Mesothelial cell of epicardium (in vitro differentiated cells): Measurements from ENCODE around the gene LAMB3. TPM values are rescaled to one million over a fixed set of nuclear protein-coding genes. Genes with fewer than 3 reads are reported as not detected.

Experiments
- DNase-seq, 2 experiments: peaks; one replicate each; pipeline ENCODE4 v3.0.0; 2021; ENCODE audit warnings: low spot score in 2 of 2; ENCODE audit not compliant: unreplicated experiment in 2 of 2
- H3K27ac Mint-ChIP-seq: 2 replicates; pipeline ENCODE4 v1.8.0; 2021; ENCODE audit warnings: mixed read lengths
- H3K27me3 Mint-ChIP-seq: 2 replicates; pipeline ENCODE4 v1.8.0; 2021; ENCODE audit warnings: low read depth, mixed read lengths
- H3K36me3 Mint-ChIP-seq: 2 replicates; pipeline ENCODE4 v1.8.0; 2021; ENCODE audit warnings: mixed read lengths
- H3K4me1 Mint-ChIP-seq: 2 replicates; pipeline ENCODE4 v1.8.0; 2021; ENCODE audit warnings: mixed read lengths
- H3K4me3 Mint-ChIP-seq: 2 replicates; pipeline ENCODE4 v1.8.0; 2021; ENCODE audit warnings: mild to moderate bottlenecking, moderate library complexity, mixed read lengths
- H3K9me3 Mint-ChIP-seq: 2 replicates; pipeline ENCODE4 v1.8.0; 2021; ENCODE audit warnings: mixed read lengths
- total RNA-seq: library from RNA; stranded (reverse); gene quantifications from 3 replicates; pipeline ENCODE4 v1.2.1, GENCODE V29; 2021
- TF ChIP-seq, protein P1 (sequence below): fragments of 200-600 bp; sonication (generic); IDR thresholded peaks from one replicate; pipeline ENCODE4 v1.5.0; 2021; ENCODE audit warnings: antibody characterized with exemption; ENCODE audit not compliant: unreplicated experiment

LAMB3 gene
- total RNA-seq, 1 donor from 2014 or later, result 34.7 TPM

DNA sequence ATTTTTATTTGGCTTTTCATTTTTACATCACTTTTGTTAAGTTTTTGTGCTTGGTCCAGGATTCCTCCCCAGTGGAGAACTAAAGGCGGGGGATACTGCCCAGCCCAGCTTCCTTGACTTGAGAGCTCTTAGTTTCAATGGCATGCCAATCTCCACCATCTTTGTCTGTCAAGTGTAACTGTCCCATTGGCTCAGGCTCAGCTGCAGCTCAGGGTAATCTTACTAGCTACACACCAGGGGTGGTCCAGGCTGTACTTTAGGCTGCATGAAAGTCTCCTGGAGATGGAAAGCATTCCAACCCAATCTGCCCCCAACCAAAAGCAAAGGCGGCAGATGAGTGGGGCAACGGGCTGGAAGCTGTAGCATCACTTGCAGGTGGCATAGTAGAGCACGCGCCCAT is 37.3 kb downstream of the LAMB3 start:
- TF ChIP-seq, protein P1, sequence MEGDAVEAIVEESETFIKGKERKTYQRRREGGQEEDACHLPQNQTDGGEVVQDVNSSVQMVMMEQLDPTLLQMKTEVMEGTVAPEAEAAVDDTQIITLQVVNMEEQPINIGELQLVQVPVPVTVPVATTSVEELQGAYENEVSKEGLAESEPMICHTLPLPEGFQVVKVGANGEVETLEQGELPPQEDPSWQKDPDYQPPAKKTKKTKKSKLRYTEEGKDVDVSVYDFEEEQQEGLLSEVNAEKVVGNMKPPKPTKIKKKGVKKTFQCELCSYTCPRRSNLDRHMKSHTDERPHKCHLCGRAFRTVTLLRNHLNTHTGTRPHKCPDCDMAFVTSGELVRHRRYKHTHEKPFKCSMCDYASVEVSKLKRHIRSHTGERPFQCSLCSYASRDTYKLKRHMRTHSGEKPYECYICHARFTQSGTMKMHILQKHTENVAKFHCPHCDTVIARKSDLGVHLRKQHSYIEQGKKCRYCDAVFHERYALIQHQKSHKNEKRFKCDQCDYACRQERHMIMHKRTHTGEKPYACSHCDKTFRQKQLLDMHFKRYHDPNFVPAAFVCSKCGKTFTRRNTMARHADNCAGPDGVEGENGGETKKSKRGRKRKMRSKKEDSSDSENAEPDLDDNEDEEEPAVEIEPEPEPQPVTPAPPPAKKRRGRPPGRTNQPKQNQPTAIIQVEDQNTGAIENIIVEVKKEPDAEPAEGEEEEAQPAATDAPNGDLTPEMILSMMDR, result no peak
- Mint-ChIP-seq H3K9me3 (no peaks in the 10 kb centered on the region), H3K27ac (no peak overlapping the region), H3K36me3 (peaks cover 13% of the 10 kb centered on the region), H3K27me3 (peaks cover 2% of the 10 kb centered on the region), H3K4me3 (no peak overlapping the region), H3K4me1 (peaks cover 1% of the 10 kb centered on the region)
- no peak for DNase-seq

DNA sequence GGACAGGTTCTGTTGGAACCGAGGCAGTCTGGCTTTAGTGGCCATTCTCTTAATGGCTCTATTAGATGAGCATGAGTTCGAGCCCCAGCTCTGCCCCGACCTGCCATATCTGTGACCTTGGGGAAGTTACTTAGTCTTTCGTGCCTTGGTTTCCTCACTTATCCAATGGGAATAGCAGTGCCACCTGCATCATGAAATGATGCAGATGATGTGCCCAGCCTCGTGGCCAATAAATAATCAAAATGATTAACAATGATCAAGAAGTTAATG is 38.1 kb downstream of the LAMB3 start:
- Mint-ChIP-seq H3K36me3 (peaks cover 13% of the 10 kb centered on the region), H3K27me3 (peaks cover 2% of the 10 kb centered on the region), H3K4me3 (no peak overlapping the region), H3K4me1 (no peaks in the 10 kb centered on the region), H3K27ac (no peak overlapping the region), H3K9me3 (no peaks in the 10 kb centered on the region)
- DNase-seq, result no peak
- TF ChIP-seq, protein P1, result no peak

GRCh38 chr1:209613400-209614150 is 38.6 kb downstream of the LAMB3 start:
- H3K4me3 Mint-ChIP-seq, result no peak overlapping the region
- TF ChIP-seq, protein P1, result no peak
- peaks cover 13% of the 10 kb centered on the region for H3K36me3 Mint-ChIP-seq
- no peak for DNase-seq
- no peaks in the 10 kb centered on the region for H3K9me3 Mint-ChIP-seq
- H3K27me3 Mint-ChIP-seq, result peaks cover 2% of the 10 kb centered on the region
- H3K4me1 Mint-ChIP-seq, result no peaks in the 10 kb centered on the region
- H3K27ac Mint-ChIP-seq, result no peak overlapping the region

DNA sequence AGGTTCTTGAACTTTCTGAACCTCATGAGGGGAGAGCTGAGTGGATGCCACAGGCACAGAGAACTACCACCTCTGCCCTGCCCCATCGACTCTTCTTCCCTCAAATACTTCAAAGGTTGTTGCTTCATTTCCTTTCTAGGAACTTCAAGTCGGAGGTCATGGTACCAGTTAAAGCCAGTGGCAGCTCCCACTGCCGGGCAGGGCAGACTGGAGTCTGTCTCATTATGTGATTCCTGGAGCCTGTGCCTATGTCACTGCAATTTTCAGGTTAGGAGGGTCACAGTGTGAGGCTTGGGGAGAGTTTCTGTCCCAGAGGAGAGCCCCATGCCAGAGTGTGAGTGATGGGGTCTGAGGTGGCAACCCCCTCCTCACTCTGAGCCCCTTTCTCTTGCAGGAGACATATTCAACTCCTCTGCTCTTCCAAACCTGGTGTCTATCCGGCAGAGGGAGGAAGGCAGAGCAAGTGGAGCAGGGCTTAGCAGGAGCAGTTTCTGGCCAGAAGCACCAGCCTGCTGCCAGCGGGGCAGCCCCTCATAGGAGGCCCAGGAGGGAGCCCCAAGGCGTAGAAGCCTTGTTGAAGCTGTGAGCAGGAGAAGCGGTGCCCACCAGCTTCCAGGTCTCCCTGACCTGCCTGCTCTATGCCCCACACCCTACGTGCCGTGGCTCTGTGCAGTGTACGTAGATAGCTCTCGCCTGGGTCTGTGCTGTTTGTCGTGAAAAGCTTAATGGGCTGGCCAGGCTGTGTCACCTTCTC is 39.4 kb downstream of the LAMB3 start:
- Mint-ChIP-seq H3K36me3 (peaks cover 13% of the 10 kb centered on the region), H3K9me3 (no peaks in the 10 kb centered on the region), H3K27me3 (peaks cover 2% of the 10 kb centered on the region), H3K27ac (no peak overlapping the region), H3K4me3 (no peak overlapping the region), H3K4me1 (no peaks in the 10 kb centered on the region)
- TF ChIP-seq, protein P1, result no peak
- no peak for DNase-seq

- Mint-ChIP-seq H3K4me1 (no peaks in the 10 kb centered on the region), H3K27me3 (peaks cover 2% of the 10 kb centered on the region), H3K9me3 (no peaks in the 10 kb centered on the region), H3K4me3 (no peak overlapping the region), H3K27ac (no peak overlapping the region), H3K36me3 (peaks cover 8% of the 10 kb centered on the region)
- no peak for DNase-seq
- TF ChIP-seq, protein P1, result no peak
These were observed 40.3 kb downstream of the LAMB3 start for GRCh38 chr1:209611771-209612570.
